Measurements from ENCODE around the gene BCR. TPM values are rescaled to one million over a fixed set of nuclear protein-coding genes. Genes with fewer than 3 reads are reported as not detected.

BCR gene
- total RNA-seq, 4 donors from 2014 or later = 72.8 to 87.8 (median 79.3) TPM

GRCh38 chr22:23153994-23154393 is 26.3 kb upstream of the BCR start:
- H3K27ac ChIP-seq = no peak overlapping the region
- TF ChIP-seq EP300 (IDR thresholded peaks at IDR 0.05) = no peak
- TF ChIP-seq POLR2A (IDR thresholded peaks at IDR 0.05) = no peak
- TF ChIP-seq CTCF (IDR thresholded peaks at IDR 0.05) = no peak
- no peak for TF ChIP-seq POLR2AphosphoS5 (IDR thresholded peaks at IDR 0.05)
- no peak for DNase-seq (ENCODE audit: low spot score in 2 of 2)
- no peaks in the 10 kb centered on the region for H3K9me3 ChIP-seq
- H3K4me1 ChIP-seq = peaks cover 11% of the 10 kb centered on the region
- H3K36me3 ChIP-seq = no peaks in the 10 kb centered on the region
- H3K4me3 ChIP-seq = no peak overlapping the region
- no peaks in the 10 kb centered on the region for H3K27me3 ChIP-seq
- 88% methylated on average over 7 of the region's 7 CpGs for WGBS

GRCh38 chr22:23154461-23154860 is 25.8 kb upstream of the BCR start:
- TF ChIP-seq POLR2AphosphoS5 (IDR thresholded peaks at IDR 0.05) (no peak), POLR2A (IDR thresholded peaks at IDR 0.05) (no peak), EP300 (IDR thresholded peaks at IDR 0.05) (no peak), CTCF (IDR thresholded peaks at IDR 0.05) (no peak)
- DNase-seq (ENCODE audit: low spot score in 2 of 2) = no peak
- Histone ChIP-seq H3K27me3 (no peaks in the 10 kb centered on the region), H3K9me3 (no peaks in the 10 kb centered on the region), H3K36me3 (no peaks in the 10 kb centered on the region), H3K4me1 (peaks cover 9% of the 10 kb centered on the region), H3K4me3 (no peak overlapping the region), H3K27ac (no peak overlapping the region)
- WGBS = 98% methylated on average over 5 of the region's 5 CpGs

GRCh38 chr22:23155143-23155542 is 25.2 kb upstream of the BCR start:
- no peaks in the 10 kb centered on the region for H3K9me3 ChIP-seq
- peaks cover 4% of the 10 kb centered on the region for H3K4me1 ChIP-seq
- WGBS = 96% methylated on average over 3 of the region's 3 CpGs
- TF ChIP-seq POLR2A (IDR thresholded peaks at IDR 0.05) (no peak), EP300 (IDR thresholded peaks at IDR 0.05) (no peak), POLR2AphosphoS5 (IDR thresholded peaks at IDR 0.05) (no peak), CTCF (IDR thresholded peaks at IDR 0.05) (no peak)
- DNase-seq (ENCODE audit: low spot score in 2 of 2) = no peak
- no peak overlapping the region for H3K4me3 ChIP-seq
- H3K36me3 ChIP-seq = no peaks in the 10 kb centered on the region
- H3K27ac ChIP-seq = no peak overlapping the region
- H3K27me3 ChIP-seq = no peaks in the 10 kb centered on the region

GRCh38 chr22:23155831-23156230 is 24.5 kb upstream of the BCR start:
- Histone ChIP-seq H3K4me1 (peaks cover 4% of the 10 kb centered on the region), H3K9me3 (no peaks in the 10 kb centered on the region), H3K4me3 (no peak overlapping the region), H3K36me3 (no peaks in the 10 kb centered on the region), H3K27me3 (no peaks in the 10 kb centered on the region), H3K27ac (no peak overlapping the region)
- DNase-seq (ENCODE audit: low spot score in 2 of 2) = no peak
- 79% methylated on average over 2 of the region's 9 CpGs for WGBS
- TF ChIP-seq POLR2A (IDR thresholded peaks at IDR 0.05) (no peak), EP300 (IDR thresholded peaks at IDR 0.05) (no peak), CTCF (IDR thresholded peaks at IDR 0.05) (no peak), POLR2AphosphoS5 (IDR thresholded peaks at IDR 0.05) (no peak)

- no peak for DNase-seq (ENCODE audit: low spot score in 2 of 2)
- no peak overlapping the region for H3K4me3 ChIP-seq
- no peak overlapping the region for H3K27ac ChIP-seq
- H3K9me3 ChIP-seq = no peaks in the 10 kb centered on the region
- H3K36me3 ChIP-seq = no peaks in the 10 kb centered on the region
- 63% methylated on average over 8 of the region's 8 CpGs for WGBS
- peaks cover 4% of the 10 kb centered on the region for H3K4me1 ChIP-seq
- no peaks in the 10 kb centered on the region for H3K27me3 ChIP-seq
- no peak for TF ChIP-seq EP300 (IDR thresholded peaks at IDR 0.05)
- no peak for TF ChIP-seq POLR2AphosphoS5 (IDR thresholded peaks at IDR 0.05)
Measured at GRCh38 chr22:23156286-23156685, 24.0 kb upstream of the BCR start.

Data from suprapubic skin (tissue), 4 donors.